ENCODE data around the gene CYP8B1. TPM values are rescaled to one million over a fixed set of nuclear protein-coding genes. Genes with fewer than 3 reads are reported as not detected.
A peak's percentile ranks its signal among the peaks of the same experiment; 100 is the strongest.

CYP8B1 gene
- total and polyA plus RNA-seq, 2 of the 8 experiments (the other 6 are each of a cell fraction or from before 2014, with no cell fraction given), result not detected

DNA sequence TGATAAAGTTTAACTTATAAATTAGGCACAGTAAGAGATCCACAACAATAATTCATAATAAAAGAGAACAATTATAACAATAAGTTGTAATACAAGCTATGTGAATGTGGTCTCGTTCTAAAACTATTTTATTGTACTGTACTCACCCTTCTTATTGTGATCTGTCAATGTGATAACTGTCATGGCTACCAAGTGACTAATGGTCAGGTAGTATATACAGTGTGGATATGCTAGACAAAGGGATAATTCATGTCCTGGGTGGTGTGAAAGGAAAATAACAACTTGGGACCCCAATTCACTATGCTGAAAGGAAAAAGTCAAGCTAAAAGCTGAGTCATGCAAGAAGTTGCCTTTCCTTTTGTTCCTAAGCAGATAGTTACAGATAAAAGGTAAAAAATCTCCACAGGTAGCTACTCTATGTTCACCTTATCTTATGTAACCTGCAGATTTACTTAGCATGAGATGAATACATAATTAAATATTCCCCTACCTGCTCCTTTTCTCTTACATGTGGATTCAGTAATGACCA, 10.7 kb upstream of the CYP8B1 start:
- 96% methylated on average over 1 of the region's 1 CpG; no CpG with 5 or more reads in 1 of the 2 experiments for WGBS, 2 experiments (ENCODE audit: extremely low coverage in 1 of 2, insufficient coverage in 1 of 2, insufficient read length in 1 of 2, insufficient replicate concordance in 2 of 2, low coverage in 1 of 2, low lambda C conversion rate in 2 of 2, missing lambda C conversion rate in 1 of 2)
- H3K27me3 ChIP-seq (replicated peaks in 1 of 4; ENCODE audit: control insufficient read depth in 3 of 4, extremely low read depth in 1 of 4, insufficient read depth in 3 of 4, low read length in 3 of 4), result no peaks in the 10 kb centered on the region
- CTCF ChIA-PET (ENCODE audit: partially characterized antibody), result interaction anchor here (1.6 to 2.1 kb wide), 2 partner anchors 47 to 55 kb away, joined by 4 to 6 read pairs; no protein-coding TSS in a partner anchor

More for the DNA sequence above, 10.7 kb upstream of the CYP8B1 start:
- H2AFZ ChIP-seq (ENCODE audit: low read length), result no peak overlapping the region
- no peak overlapping the region for H2BK12ac ChIP-seq (ENCODE audit: low read depth, low read length)
- H3K4me3 ChIP-seq (ENCODE audit: extremely low read depth in 1 of 4, insufficient read depth in 2 of 4, low read depth in 3 of 4, low read length in 4 of 4), result no peak overlapping the region
- H3K79me1 ChIP-seq (ENCODE audit: low read depth, low read length), result no peaks in the 10 kb centered on the region
- no peak overlapping the region for H3K27ac ChIP-seq (ENCODE audit: low read depth, low read length)
- no peak overlapping the region for H2BK15ac ChIP-seq (ENCODE audit: low read length)
- no peak overlapping the region for H3K56ac ChIP-seq (replicated peaks; ENCODE audit: insufficient read length, low read depth, low read length)
- H3K4me2 ChIP-seq (ENCODE audit: insufficient read depth in 1 of 2, low read depth in 2 of 2, low read length in 2 of 2), result no peak overlapping the region
- POLR2A ChIA-PET (ENCODE audit: partially characterized antibody), result no interaction called here
- H3K23me2 ChIP-seq (ENCODE audit: low read depth, low read length), result no peaks in the 10 kb centered on the region; the same call in 1 of the 2 replicates
- H3K14ac ChIP-seq (ENCODE audit: insufficient read length), result no peak overlapping the region
- no peaks in the 10 kb centered on the region; a peak in 1 of 8 replicates for H3K36me3 ChIP-seq (ENCODE audit: control insufficient read depth in 2 of 4, insufficient read depth in 4 of 4, low read length in 3 of 4)
- no peak overlapping the region for H4K5ac ChIP-seq (ENCODE audit: insufficient read length, low read depth, low read length)
- no peaks in the 10 kb centered on the region for H3K9me3 ChIP-seq (ENCODE audit: insufficient read depth in 2 of 2, low read depth in 1 of 2, low read length in 1 of 2)
- H3K4me1 ChIP-seq (replicated peaks in 1 of 4; ENCODE audit: control insufficient read depth in 3 of 4, insufficient read depth in 4 of 4, low read length in 3 of 4), result peaks cover 1 to 9% (median 7%) of the 10 kb centered on the region in 4 experiments; a peak in 3 of 7 replicates
- H3K79me2 ChIP-seq (ENCODE audit: control insufficient read depth in 1 of 2, insufficient read depth in 2 of 2, low read length in 2 of 2), result no peaks in the 10 kb centered on the region
- DNase-seq (ENCODE audit: low read depth in 1 of 2, low spot score in 2 of 2), result no peak
- no peak overlapping the region for H4K8ac ChIP-seq (ENCODE audit: extremely low read depth, insufficient read depth, low read length)
- H3K23ac ChIP-seq (ENCODE audit: insufficient read length), result no peak overlapping the region
- H2BK5ac ChIP-seq (ENCODE audit: low read depth, low read length), result no peak overlapping the region
- FAIRE-seq, result no peak
- 0 out of 2 replicates have a peak overlapping the region, but pooled peaks have one; percentile 34 for H2BK20ac ChIP-seq (ENCODE audit: low read length)
- H3K9ac ChIP-seq (replicated peaks in 1 of 4; ENCODE audit: extremely low read depth in 1 of 4, low read depth in 3 of 4, low read length in 3 of 4), result no peak overlapping the region
- TF ChIP-seq EP300 (IDR thresholded peaks at IDR 0.05; ENCODE audit: borderline replicate concordance in 1 of 2, low read depth in 2 of 2, low read length in 2 of 2), result no peak
- TF ChIP-seq, protein P1, sequence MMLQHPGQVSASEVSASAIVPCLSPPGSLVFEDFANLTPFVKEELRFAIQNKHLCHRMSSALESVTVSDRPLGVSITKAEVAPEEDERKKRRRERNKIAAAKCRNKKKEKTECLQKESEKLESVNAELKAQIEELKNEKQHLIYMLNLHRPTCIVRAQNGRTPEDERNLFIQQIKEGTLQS (IDR thresholded peaks at IDR 0.05; ENCODE audit: insufficient read depth, low read depth, low read length), result no peak
- TF ChIP-seq RAD21 (IDR thresholded peaks at IDR 0.05 in 1 of 2, conservative IDR thresholded peaks at IDR 0.05 in 1 of 2; ENCODE audit: low read depth in 2 of 2, low read length in 2 of 2), result no peak
- TF ChIP-seq GTF2F1 (IDR thresholded peaks at IDR 0.05; ENCODE audit: borderline replicate concordance, low read depth, low read length), result no peak
- H2BK120ac ChIP-seq (replicated peaks; ENCODE audit: low read depth, low read length), result no peak overlapping the region
- H3K18ac ChIP-seq (ENCODE audit: extremely low read depth, low read length), result no peak overlapping the region
- no peak overlapping the region for H3K4ac ChIP-seq (replicated peaks; ENCODE audit: insufficient read length, low read depth, low read length)
- no peak overlapping the region for H2AK5ac ChIP-seq (ENCODE audit: low read depth, low read length)
- H4K20me1 ChIP-seq (replicated peaks in 1 of 2; ENCODE audit: control insufficient read depth in 1 of 2, insufficient read depth in 2 of 2, low read length in 2 of 2), result no peaks in the 10 kb centered on the region
- no peak overlapping the region for H4K91ac ChIP-seq (replicated peaks; ENCODE audit: insufficient read length, low read length)

Measured in H1 (cell line).